Duodenal mucosa (tissue), 2 donors: ENCODE data around the gene BMP8A.

Source experiments
- H3K27ac ChIP-seq: one replicate; pipeline ENCODE4 v1.7.0; 2013; ENCODE audit warnings: low read depth, low read length
- H3K27me3 ChIP-seq, 2 donors: one replicate each; pipeline ENCODE4 v1.7.0; 2013; ENCODE audit warnings: low read length in 2 of 2, control low read depth in 1 of 2; ENCODE audit not compliant: insufficient read depth in 2 of 2, control insufficient read depth in 1 of 2
- H3K36me3 ChIP-seq, 2 donors: one replicate each; pipeline ENCODE4 v1.7.0; 2013; ENCODE audit warnings: low read length in 2 of 2, control low read depth in 1 of 2; ENCODE audit not compliant: insufficient read depth in 2 of 2, control insufficient read depth in 1 of 2
- H3K4me1 ChIP-seq, 2 donors: one replicate each; pipeline ENCODE4 v1.7.0; 2013; ENCODE audit warnings: low read length in 2 of 2, control low read depth in 1 of 2; ENCODE audit not compliant: insufficient read depth in 2 of 2, control insufficient read depth in 1 of 2
- H3K4me3 ChIP-seq, 2 donors: one replicate each; pipeline ENCODE4 v1.7.0; 2013; ENCODE audit warnings: low read length in 2 of 2, low read depth in 1 of 2
- H3K9ac ChIP-seq, 2 donors: one replicate each; pipeline ENCODE4 v1.7.0; 2013; ENCODE audit warnings: low read length in 2 of 2, low read depth in 1 of 2
- H3K9me3 ChIP-seq, 2 donors: one replicate each; pipeline ENCODE4 v1.7.0; 2013; ENCODE audit warnings: low read length in 2 of 2, control low read depth in 1 of 2; ENCODE audit not compliant: control insufficient read depth in 1 of 2

Gene BMP8A

GRCh38 chr1:39478126-39478915 is 13.1 kb upstream of the BMP8A start:
- Histone ChIP-seq H3K9me3 (no peaks in the 10 kb centered on the region), H3K4me3 (no peak overlapping the region), H3K9ac (no peak overlapping the region), H3K36me3 (peaks cover 14 to 62% of the 10 kb centered on the region in 2 donors), H3K27me3 (no peaks in the 10 kb centered on the region), H3K4me1 (no peaks in the 10 kb centered on the region), H3K27ac (no peak overlapping the region)

DNA sequence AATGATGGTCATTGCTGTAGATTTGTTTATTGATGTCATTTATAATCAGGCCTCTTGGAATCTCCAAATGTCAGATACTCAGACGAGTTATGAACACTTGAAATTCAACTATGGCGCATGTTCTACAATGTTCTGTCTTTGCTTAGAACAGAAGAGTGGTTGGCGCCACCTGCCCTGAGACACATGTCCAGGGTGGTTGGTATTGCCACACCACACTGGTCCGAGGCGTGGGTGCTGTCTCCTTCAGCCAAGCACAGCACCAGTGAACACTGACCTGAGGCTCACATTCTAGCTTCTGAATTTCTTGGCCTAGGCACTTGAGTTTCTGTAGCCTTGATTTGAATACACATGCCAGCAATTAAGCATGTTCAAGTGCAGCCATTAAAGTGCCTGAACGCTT is 10.1 kb upstream of the BMP8A start:
- Histone ChIP-seq H3K9ac (no peak overlapping the region), H3K9me3 (no peaks in the 10 kb centered on the region), H3K36me3 (peaks cover 32 to 70% of the 10 kb centered on the region in 2 donors)

DNA sequence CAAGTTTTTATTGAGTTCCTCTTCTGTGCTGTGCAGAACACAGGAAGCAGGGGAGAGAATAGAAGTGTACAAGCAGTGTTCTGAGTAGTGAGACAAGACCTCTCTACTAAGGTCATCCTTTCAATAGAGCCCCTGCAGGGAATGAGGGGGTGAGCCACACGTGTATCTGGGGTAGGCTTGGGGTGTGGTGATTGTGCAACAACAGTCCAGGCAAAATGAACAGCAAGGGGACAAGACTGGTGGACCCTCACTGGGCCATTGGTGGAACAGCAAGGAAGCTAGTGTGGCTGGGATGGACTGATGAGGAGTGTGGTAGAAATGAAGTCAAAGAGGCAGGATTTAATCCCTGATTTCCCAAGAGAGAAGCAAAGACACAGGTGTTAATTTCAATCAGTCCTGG is 8.2 kb upstream of the BMP8A start:
- no peak overlapping the region for H3K4me3 ChIP-seq
- no peak overlapping the region for H3K9ac ChIP-seq
- no peaks in the 10 kb centered on the region for H3K9me3 ChIP-seq
- H3K27ac ChIP-seq = no peak overlapping the region
- no peaks in the 10 kb centered on the region for H3K4me1 ChIP-seq
- H3K36me3 ChIP-seq = peaks cover 36 to 79% of the 10 kb centered on the region in 2 donors
- H3K27me3 ChIP-seq = no peaks in the 10 kb centered on the region

More for the DNA sequence above, 10.1 kb upstream of the BMP8A start:
- Histone ChIP-seq H3K27ac (no peak overlapping the region), H3K4me1 (no peaks in the 10 kb centered on the region), H3K27me3 (no peaks in the 10 kb centered on the region), H3K4me3 (no peak overlapping the region)

DNA sequence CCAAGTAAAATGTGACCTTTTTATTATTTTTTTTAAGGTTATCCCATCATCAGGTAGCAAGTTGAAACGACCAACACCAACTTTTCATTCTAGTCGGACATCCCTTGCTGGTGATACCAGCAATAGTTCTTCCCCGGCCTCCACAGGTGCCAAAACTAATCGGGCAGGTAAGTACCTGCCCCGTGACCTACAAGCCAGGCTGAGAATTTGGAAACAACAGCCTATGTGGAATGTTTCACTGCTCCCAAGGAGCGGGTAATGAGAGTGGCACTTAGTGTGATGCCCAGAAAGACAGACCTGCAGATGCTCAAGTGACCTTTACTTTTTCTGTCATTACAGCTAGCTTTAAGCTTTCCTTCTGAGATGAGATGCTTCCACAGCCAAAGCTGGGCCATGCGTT is 6.9 kb upstream of the BMP8A start:
- Histone ChIP-seq H3K9me3 (no peaks in the 10 kb centered on the region), H3K4me3 (no peak overlapping the region), H3K27ac (no peak overlapping the region), H3K36me3 (peaks cover 36 to 67% of the 10 kb centered on the region in 2 donors), H3K4me1 (no peaks in the 10 kb centered on the region), H3K27me3 (no peaks in the 10 kb centered on the region), H3K9ac (no peak overlapping the region)

DNA sequence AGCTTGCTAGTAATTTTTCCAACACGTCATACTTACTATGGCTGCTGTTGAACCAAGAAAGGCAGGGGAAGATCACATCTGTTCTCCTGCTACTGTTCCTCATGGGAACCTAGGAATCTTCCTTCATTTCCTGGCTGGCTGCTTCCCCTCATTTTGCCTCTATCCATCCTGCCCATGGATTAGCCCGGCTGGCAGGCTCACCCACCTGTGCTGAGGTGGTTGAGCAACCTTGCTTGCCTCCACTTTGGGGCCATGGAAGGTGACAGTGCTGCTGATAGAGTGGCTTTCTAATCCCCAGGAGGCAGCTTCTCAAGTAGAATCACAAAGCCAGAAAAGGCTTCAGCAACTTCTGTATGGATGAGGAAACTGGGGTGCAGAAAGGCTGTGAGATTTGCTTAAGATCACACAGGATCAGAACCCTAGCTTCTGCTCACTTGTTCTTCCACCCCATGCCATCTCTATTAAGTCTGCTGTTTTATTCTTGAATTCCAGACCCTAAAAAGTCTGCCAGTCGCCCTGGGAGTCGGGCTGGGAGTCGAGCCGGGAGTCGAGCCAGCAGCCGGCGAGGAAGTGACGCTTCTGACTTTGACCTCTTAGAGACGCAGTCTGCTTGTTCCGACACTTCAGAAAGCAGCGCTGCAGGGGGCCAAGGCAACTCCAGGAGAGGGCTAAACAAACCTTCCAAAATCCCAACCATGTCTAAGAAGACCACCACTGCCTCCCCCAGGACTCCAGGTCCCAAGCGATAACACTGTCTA is 6.2 kb upstream of the BMP8A start:
- Histone ChIP-seq H3K27me3 (no peaks in the 10 kb centered on the region), H3K27ac (no peak overlapping the region), H3K4me3 (no peak overlapping the region), H3K9me3 (no peaks in the 10 kb centered on the region), H3K9ac (no peak overlapping the region), H3K4me1 (no peaks in the 10 kb centered on the region), H3K36me3 (peaks cover 34 to 60% of the 10 kb centered on the region in 2 donors)

DNA sequence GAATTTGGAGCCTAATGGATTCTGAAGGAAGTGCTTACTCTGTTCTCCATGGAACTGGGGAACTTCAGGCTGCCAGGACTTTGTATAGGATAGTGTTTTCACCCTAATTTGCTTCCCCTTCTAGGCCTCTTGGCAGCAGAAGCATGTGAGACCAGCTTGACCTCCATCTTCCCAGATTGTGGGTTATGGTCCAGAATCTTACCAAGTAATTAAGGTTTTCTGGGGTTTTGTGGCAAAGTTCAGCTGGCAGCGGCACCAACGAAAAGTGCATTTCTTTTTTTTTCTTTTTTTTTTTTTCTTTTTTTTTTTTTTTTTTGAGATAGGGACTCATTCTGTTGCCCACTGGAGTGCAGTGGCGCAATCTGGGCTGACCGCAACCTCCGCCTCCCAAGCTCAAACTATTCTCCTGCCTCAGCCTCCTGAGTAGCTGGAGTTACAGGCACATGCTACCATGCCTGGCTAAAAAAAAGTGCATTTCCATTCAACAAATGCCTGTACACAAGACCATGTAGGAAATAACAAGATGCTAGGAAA is 3.4 kb upstream of the BMP8A start:
- H3K4me3 ChIP-seq = no peak overlapping the region
- no peak overlapping the region for H3K27ac ChIP-seq
- peaks cover 22 to 39% of the 10 kb centered on the region in 2 donors for H3K36me3 ChIP-seq
- H3K9me3 ChIP-seq = no peaks in the 10 kb centered on the region
- H3K27me3 ChIP-seq = peaks cover 4 to 6% of the 10 kb centered on the region in 2 donors
- no peak overlapping the region for H3K9ac ChIP-seq
- H3K4me1 ChIP-seq = no peaks in the 10 kb centered on the region

- H3K9me3 ChIP-seq = no peaks in the 10 kb centered on the region
- H3K4me1 ChIP-seq = no peaks in the 10 kb centered on the region
- no peak overlapping the region for H3K4me3 ChIP-seq
- peaks cover 6 to 8% of the 10 kb centered on the region in 2 donors for H3K27me3 ChIP-seq
- no peak overlapping the region for H3K9ac ChIP-seq
- H3K27ac ChIP-seq = no peak overlapping the region
- H3K36me3 ChIP-seq = peaks cover 22 to 33% of the 10 kb centered on the region in 2 donors
These were observed 2.5 kb upstream of the BMP8A start for GRCh38 chr1:39488793-39489566.

GRCh38 chr1:39489567-39490239 is 1.7 kb upstream of the BMP8A start:
- Histone ChIP-seq H3K4me3 (no peak overlapping the region), H3K4me1 (no peaks in the 10 kb centered on the region), H3K9me3 (no peaks in the 10 kb centered on the region), H3K36me3 (peaks cover 17 to 30% of the 10 kb centered on the region in 2 donors), H3K27me3 (peaks cover 6 to 8% of the 10 kb centered on the region in 2 donors), H3K9ac (no peak overlapping the region), H3K27ac (no peak overlapping the region)

DNA sequence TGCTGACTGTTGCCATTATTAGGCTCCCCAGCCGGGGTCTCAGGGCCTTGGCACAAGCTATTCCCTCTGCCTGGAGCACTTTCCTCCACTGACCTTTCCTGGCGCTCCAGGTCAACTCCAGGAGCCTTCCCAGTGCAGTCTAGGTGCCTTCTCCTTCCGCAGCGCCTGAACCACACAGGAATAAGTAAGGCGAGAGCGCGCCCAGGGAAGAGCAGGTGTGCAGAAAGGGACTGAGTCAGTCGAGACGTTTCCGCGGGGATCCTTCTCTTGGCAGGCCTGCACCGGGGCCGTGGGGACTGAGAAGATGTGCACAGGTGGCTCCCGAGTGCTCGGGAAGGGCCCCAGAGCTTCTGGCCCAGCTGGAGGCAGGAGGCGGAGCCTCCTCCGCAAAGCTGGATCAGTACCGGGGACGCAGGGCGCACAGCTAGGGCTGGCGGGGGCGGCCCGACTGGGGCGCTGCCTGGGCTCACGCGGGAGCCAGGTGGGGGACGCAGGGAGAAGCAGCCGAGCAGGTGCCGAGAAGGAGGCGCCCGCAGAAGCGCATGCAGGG is 765 bp upstream of the BMP8A start:
- peaks cover 6 to 8% of the 10 kb centered on the region in 2 donors for H3K27me3 ChIP-seq
- H3K9ac ChIP-seq = no peak overlapping the region
- no peaks in the 10 kb centered on the region for H3K4me1 ChIP-seq
- H3K9me3 ChIP-seq = no peaks in the 10 kb centered on the region
- peak overlapping the region; percentile 47 to 55 for H3K4me3 ChIP-seq
- no peak overlapping the region for H3K27ac ChIP-seq
- H3K36me3 ChIP-seq = peaks cover 8 to 20% of the 10 kb centered on the region in 2 donors
